NAMALWA (cell line): ENCODE data around the gene LIMS4.
"Not testable (repeated sequence)": the region's sequence is repeated elsewhere in the genome, so short reads cannot be mapped to it uniquely, and the experiment has no call there.

ENCODE experiments used
- DNase-seq: peaks from one replicate; pipeline ENCODE4 v3.0.0-alpha.2; 2015; ENCODE audit warnings: low spot score

Gene LIMS4

GRCh38 chr2:110450951-110451350 lies 21.7 kb downstream of the LIMS4 start:
- not testable (repeated sequence) for DNase-seq

- DNase-seq = not testable (repeated sequence)
Observed at GRCh38 chr2:110449127-110449947, 23.3 kb downstream of the LIMS4 start.

- not testable (repeated sequence) for DNase-seq
Observed at GRCh38 chr2:110446644-110447043, 26.0 kb downstream of the LIMS4 start.

GRCh38 chr2:110443305-110444005 lies 29.2 kb downstream of the LIMS4 start:
- DNase-seq = not testable (repeated sequence)

- DNase-seq = not testable (repeated sequence)
Observed at GRCh38 chr2:110441905-110442304, 30.7 kb downstream of the LIMS4 start.

- DNase-seq = not testable (repeated sequence)
Observed at GRCh38 chr2:110434565-110434964, 38.1 kb downstream of the LIMS4 start.

- DNase-seq = not testable (repeated sequence)
Observed at GRCh38 chr2:110425725-110426124, 46.9 kb downstream of the LIMS4 start.

- DNase-seq = not testable (repeated sequence)
Observed at GRCh38 chr2:110424421-110424820, 48.2 kb downstream of the LIMS4 start.

- DNase-seq = not testable (repeated sequence)
Observed at GRCh38 chr2:110423574-110423962, 49.0 kb downstream of the LIMS4 start.

- DNase-seq = not testable (repeated sequence)
Observed at GRCh38 chr2:110422852-110423573, 49.6 kb downstream of the LIMS4 start.

GRCh38 chr2:110420641-110421354 lies 51.8 kb downstream of the LIMS4 start:
- not testable (repeated sequence) for DNase-seq

GRCh38 chr2:110407142-110407541 lies 65.5 kb downstream of the LIMS4 start:
- DNase-seq = not testable (repeated sequence)

- not testable (repeated sequence) for DNase-seq
Observed at GRCh38 chr2:110404988-110405387, 67.6 kb downstream of the LIMS4 start.

- DNase-seq = not testable (repeated sequence)
Observed at GRCh38 chr2:110404246-110404645, 68.4 kb downstream of the LIMS4 start.

- DNase-seq = not testable (repeated sequence)
Observed at GRCh38 chr2:110401001-110401618, 71.5 kb downstream of the LIMS4 start.

GRCh38 chr2:110399378-110399777 lies 73.2 kb downstream of the LIMS4 start:
- not testable (repeated sequence) for DNase-seq

- DNase-seq = not testable (repeated sequence)
Observed at GRCh38 chr2:110395990-110396389, 76.6 kb downstream of the LIMS4 start.
